T-cell (primary cell): ENCODE measurements around the gene ZNF800. TPM values are rescaled to one million over a fixed set of nuclear protein-coding genes. Genes with fewer than 3 reads are reported as not detected.

Experiments
- ATAC-seq, 4 experiments: fragments of 200-7000 bp in 3 of 4; fragments of 150-1000 bp in 1 of 4; cut with Tn5 transposase; replicated peaks in 1 of 4; 1 replicate in 3 of 4; 2 replicates in 1 of 4; pipeline ENCODE4 v1.10.0; 2021; ENCODE audit warnings: moderate library complexity in 3 of 4, mild to moderate bottlenecking in 2 of 4, moderate number of reproducible peaks in 1 of 4
- CTCF ChIA-PET, 2 donors: fragments of 300-600 bp; sonication (Branson Sonifier 250); formaldehyde crosslinking; loops; one replicate each; lab custom pipeline; 2022; ENCODE audit warnings: antibody characterized with exemption in 2 of 2; lab: Charles Lee
- POLR2A ChIA-PET, 2 donors: fragments of 300-600 bp; sonication (Branson Sonifier 250); formaldehyde crosslinking; loops; one replicate each; lab custom pipeline; 2022; ENCODE audit warnings: antibody characterized with exemption in 2 of 2; lab: Charles Lee
- DNase-seq, 35 experiments: peaks; one replicate each; pipeline versions ENCODE4 v3.0.0 to v3.0.0-alpha.2; 2013 to 2023
- H3K27ac ChIP-seq: one replicate; pipeline ENCODE4 v1.5.1; 2013; ENCODE audit warnings: low read length
- H3K27me3 ChIP-seq, 2 experiments: replicated peaks in 1 of 2; 1 replicate in 1 of 2; 2 replicates in 1 of 2; pipeline versions ENCODE4 v1.6.1 to v1.7.0; 2013; ENCODE audit warnings: low read length in 1 of 2, mixed read lengths in 1 of 2; ENCODE audit not compliant: control insufficient read depth in 2 of 2, insufficient read depth in 2 of 2; ENCODE audit errors: extremely low read depth in 1 of 2
- H3K36me3 ChIP-seq, 2 donors: 1 replicate in 1 of 2; 2 replicates in 1 of 2; pipeline versions ENCODE4 v1.6.1 to v1.7.0; 2013; ENCODE audit warnings: low read length in 1 of 2; ENCODE audit not compliant: control insufficient read depth in 2 of 2, insufficient read depth in 1 of 2; ENCODE audit errors: extremely low read depth in 1 of 2
- H3K4me1 ChIP-seq, 2 experiments: 1 replicate in 1 of 2; 2 replicates in 1 of 2; pipeline versions ENCODE4 v1.6.1 to v1.7.0; 2013; ENCODE audit warnings: low read length in 2 of 2, mixed read lengths in 1 of 2; ENCODE audit not compliant: insufficient read depth in 2 of 2, control insufficient read depth in 1 of 2; ENCODE audit errors: extremely low read depth in 1 of 2
- H3K4me3 ChIP-seq, 2 donors: 1 replicate in 1 of 2; 2 replicates in 1 of 2; pipeline versions ENCODE4 v1.5.1 to v1.7.0; 2013; ENCODE audit warnings: mild to moderate bottlenecking in 2 of 2, low read length in 1 of 2, moderate library complexity in 1 of 2; ENCODE audit not compliant: control insufficient read depth in 1 of 2; ENCODE audit errors: extremely low read depth in 1 of 2
- H3K9me3 ChIP-seq: 2 replicates; pipeline ENCODE4 v1.7.0; 2013
- H3K27ac Mint-ChIP-seq, 2 donors: one replicate each; pipeline ENCODE4 v1.8.0; 2020 to 2021; ENCODE audit warnings: mild to moderate bottlenecking in 2 of 2, mixed read lengths in 2 of 2
- H3K27me3 Mint-ChIP-seq, 2 donors: one replicate each; pipeline ENCODE4 v1.8.0; 2021 to 2022; ENCODE audit warnings: mixed read lengths in 2 of 2
- H3K36me3 Mint-ChIP-seq: one replicate; pipeline ENCODE4 v1.8.0; 2021; ENCODE audit warnings: mixed read lengths
- H3K4me1 Mint-ChIP-seq, 3 donors: one replicate each; pipeline ENCODE4 v1.8.0; 2020 to 2022; ENCODE audit warnings: mixed read lengths in 3 of 3, mild to moderate bottlenecking in 1 of 3
- H3K4me3 Mint-ChIP-seq, 3 donors: one replicate each; pipeline ENCODE4 v1.8.0; 2020 to 2022; ENCODE audit warnings: mild to moderate bottlenecking in 3 of 3, mixed read lengths in 3 of 3, moderate library complexity in 3 of 3
- H3K9me3 Mint-ChIP-seq, 3 donors: one replicate each; pipeline ENCODE4 v1.8.0; 2020 to 2022; ENCODE audit warnings: mixed read lengths in 3 of 3
- WGBS: methylation state at CpG from one replicate; pipeline ENCODE4 v1.1.5; 2013; ENCODE audit warnings: missing lambda C conversion rate; ENCODE audit not compliant: insufficient coverage; 5-methylcytosine and 5-hydroxymethylcytosine counted together
- total RNA-seq, 35 experiments: library from RNA in 6 of 35; stranded (reverse) in 6 of 35; fragments of 120-200 nt in 1 of 35; gene quantifications; one replicate each; pipeline versions ENCODE4 v1.2.1 to v1.2.4 and lab custom pipeline; 2013 to 2026

The ZNF800 gene
- total RNA-seq, 5 donors from 2014 or later (not counting 1 experiment from before 2014, with no cell fraction given): 59.6 to 75.0 (median 64.3) TPM

DNA sequence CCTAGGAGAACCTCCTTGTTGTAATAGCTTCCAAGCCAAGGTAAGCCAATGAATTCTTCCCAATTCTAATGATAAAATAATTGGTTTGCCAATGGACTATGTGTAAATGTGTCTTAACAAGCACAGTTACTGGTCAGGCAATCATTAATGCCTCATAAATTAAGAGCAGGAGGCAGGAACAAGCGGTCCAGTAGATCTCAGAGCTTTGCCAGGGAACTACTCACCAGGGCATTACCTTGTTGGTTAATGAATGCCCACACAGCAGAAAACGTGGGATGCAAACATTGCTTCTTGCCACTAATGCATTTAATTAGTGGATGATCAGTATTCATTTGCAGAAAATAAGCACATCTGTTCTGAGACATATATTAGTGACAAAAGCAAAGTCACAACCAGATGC, 26.7 kb upstream of the ZNF800 start:
- Mint-ChIP-seq H3K27me3 (no peaks in the 10 kb centered on the region), H3K27ac (no peak overlapping the region), H3K36me3 (no peaks in the 10 kb centered on the region), H3K9me3 (peaks cover 0 to 2% (median 0%) of the 10 kb centered on the region in 3 donors), H3K4me3 (no peak overlapping the region), H3K4me1 (peaks cover 30 to 34% (median 34%) of the 10 kb centered on the region in 3 donors)
- ChIA-PET POLR2A (no interaction called here), CTCF (no interaction called here)
- H3K4me1 ChIP-seq: peaks cover 12 to 19% of the 10 kb centered on the region in 2 experiments
- no peaks in the 10 kb centered on the region for H3K27me3 ChIP-seq
- DNase-seq (no peak), ATAC-seq (no peak)
- H3K36me3 ChIP-seq: no peaks in the 10 kb centered on the region
- no peaks in the 10 kb centered on the region for H3K9me3 ChIP-seq
- WGBS: 88% methylated on average over 1 of the region's 2 CpGs
- no peak overlapping the region for H3K4me3 ChIP-seq
- H3K27ac ChIP-seq: no peak overlapping the region

DNA sequence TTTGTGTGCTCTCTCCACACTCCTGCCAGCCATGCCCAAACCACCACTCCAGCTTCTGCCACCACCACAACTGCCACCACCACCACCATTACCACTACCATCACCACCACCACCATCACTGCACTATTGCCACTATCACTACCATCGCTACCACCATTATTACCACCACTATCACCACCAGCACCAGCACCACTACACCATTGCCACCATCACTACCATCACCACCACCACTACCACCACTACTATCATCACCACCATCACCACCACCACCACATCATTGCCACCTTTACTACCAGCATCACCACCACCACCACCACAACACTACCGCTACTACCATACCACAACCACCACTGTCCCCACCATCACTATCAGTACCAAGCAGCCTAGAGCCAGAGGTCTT, 26.0 kb upstream of the ZNF800 start:
- ChIA-PET CTCF (no interaction called here), POLR2A (no interaction called here)
- Histone ChIP-seq H3K4me1 (peaks cover 16 to 22% of the 10 kb centered on the region in 2 experiments), H3K27ac (no peak overlapping the region), H3K9me3 (no peaks in the 10 kb centered on the region), H3K27me3 (no peaks in the 10 kb centered on the region), H3K36me3 (no peaks in the 10 kb centered on the region), H3K4me3 (no peak overlapping the region)
- no peaks in the 10 kb centered on the region for H3K27me3 Mint-ChIP-seq
- no peak for DNase-seq
- H3K9me3 Mint-ChIP-seq: no peaks in the 10 kb centered on the region
- H3K4me1 Mint-ChIP-seq: peaks cover 37 to 42% (median 42%) of the 10 kb centered on the region in 3 donors
- 92% methylated on average over 1 of the region's 2 CpGs for WGBS
- no peak overlapping the region for H3K4me3 Mint-ChIP-seq
- no peaks in the 10 kb centered on the region for H3K36me3 Mint-ChIP-seq
- no peak overlapping the region for H3K27ac Mint-ChIP-seq
- no peak for ATAC-seq

- no CpG with 5 or more reads among the region's 4 CpGs for WGBS
- Histone ChIP-seq H3K4me1 (peaks cover 17 to 26% of the 10 kb centered on the region in 2 experiments), H3K27me3 (no peaks in the 10 kb centered on the region), H3K36me3 (no peaks in the 10 kb centered on the region), H3K27ac (no peak overlapping the region), H3K9me3 (no peaks in the 10 kb centered on the region), H3K4me3 (no peak overlapping the region)
- Mint-ChIP-seq H3K27ac (peak overlapping the region; percentile 63 to 86), H3K9me3 (no peaks in the 10 kb centered on the region), H3K36me3 (no peaks in the 10 kb centered on the region), H3K27me3 (no peaks in the 10 kb centered on the region), H3K4me3 (peak overlapping the region in 1 of 3 donors; percentile 38), H3K4me1 (peaks cover 48 to 53% (median 52%) of the 10 kb centered on the region in 3 donors)
- ChIA-PET CTCF (interaction anchor here in 1 of 2 donors (1.0 kb wide), 1 partner anchor 27 kb away, joined by 3 read pairs; no protein-coding TSS in a partner anchor), POLR2A (interaction anchor here in 1 of 2 donors (0.7 kb wide), 1 partner anchor 168 kb away, joined by 3 read pairs; no protein-coding TSS in a partner anchor)
- ATAC-seq: no peak
- DNase-seq: peak in 1 of 35 experiments; percentile 16
These were observed 24.8 kb upstream of the ZNF800 start for GRCh38 chr7:127417346-127417745.

DNA sequence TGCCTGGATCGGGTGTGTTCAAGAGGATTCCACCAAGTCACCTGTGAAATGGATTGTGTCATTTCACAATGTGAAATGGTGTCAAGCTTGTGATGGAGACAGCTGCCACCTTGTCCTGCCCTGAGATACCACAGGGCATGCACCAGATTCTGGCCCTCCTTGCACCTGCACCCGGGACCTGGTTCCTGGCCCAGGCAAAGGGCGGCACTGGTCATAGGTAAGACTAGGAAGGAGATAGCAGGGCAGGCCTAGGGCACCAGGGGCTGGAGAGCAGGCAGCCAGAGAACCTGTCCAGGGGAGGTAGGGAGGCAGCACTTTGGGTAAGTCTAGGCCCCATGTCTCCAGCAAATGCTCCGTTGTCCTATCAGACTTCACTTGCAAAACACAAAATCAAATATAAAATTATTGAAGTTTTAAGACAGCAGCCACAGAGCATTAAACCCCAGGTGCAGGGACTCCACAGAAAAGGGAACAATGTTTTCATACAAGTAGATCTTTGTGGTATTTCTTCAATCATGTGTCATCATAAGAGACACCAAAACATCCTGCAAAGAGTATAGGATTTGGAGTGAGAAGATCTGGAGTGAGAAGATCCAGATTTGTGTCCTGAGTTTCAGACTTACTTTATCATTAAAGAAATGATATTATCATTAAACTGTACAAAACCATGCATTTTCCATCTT, 22.7 kb upstream of the ZNF800 start:
- ATAC-seq: peak in 2 of 4 experiments; percentile 25 to 51
- peaks cover 17 to 26% of the 10 kb centered on the region in 2 experiments for H3K4me1 ChIP-seq

GRCh38 chr7:127413962-127414361, 21.5 kb upstream of the ZNF800 start:
- peaks cover 65 to 73% (median 66%) of the 10 kb centered on the region in 3 donors for H3K4me1 Mint-ChIP-seq
- Histone ChIP-seq H3K4me1 (peaks cover 20 to 26% of the 10 kb centered on the region in 2 experiments), H3K36me3 (no peaks in the 10 kb centered on the region), H3K4me3 (no peak overlapping the region), H3K27ac (peak overlapping the region; percentile 75), H3K27me3 (no peaks in the 10 kb centered on the region), H3K9me3 (no peaks in the 10 kb centered on the region)
- no peaks in the 10 kb centered on the region for H3K9me3 Mint-ChIP-seq
- ChIA-PET POLR2A (no interaction called here), CTCF (interaction anchor here (0.6 to 3.6 kb wide), 5 partner anchors 15 to 61 kb away, joined by 3 to 8 read pairs (median 3); partner anchors contain the start of gene ZNF800 (in 1 of the 2))
- peak overlapping the region; percentile 46 to 71 (median 61) for H3K4me3 Mint-ChIP-seq
- H3K36me3 Mint-ChIP-seq: no peaks in the 10 kb centered on the region
- no peaks in the 10 kb centered on the region for H3K27me3 Mint-ChIP-seq
- WGBS: no CpG with 5 or more reads among the region's 2 CpGs
- DNase-seq (peak in 1 of 35 experiments; percentile 62), ATAC-seq (peak; percentile 82 to 90 (median 85))
- peak overlapping the region; percentile 98 for H3K27ac Mint-ChIP-seq

More for the DNA sequence above, 22.7 kb upstream of the ZNF800 start:
- Mint-ChIP-seq H3K36me3 (no peaks in the 10 kb centered on the region), H3K4me3 (peak overlapping the region in 2 of 3 donors; percentile 13 to 71), H3K4me1 (peaks cover 57 to 61% (median 59%) of the 10 kb centered on the region in 3 donors), H3K27me3 (no peaks in the 10 kb centered on the region), H3K9me3 (no peaks in the 10 kb centered on the region), H3K27ac (peak overlapping the region; percentile 98)
- DNase-seq: no peak
- WGBS: 100% methylated on average over 1 of the region's 4 CpGs
- ChIA-PET POLR2A (no interaction called here), CTCF (interaction anchor here in 1 of 2 donors (3.6 kb wide), 1 partner anchor 23 kb away, joined by 8 read pairs; the partner anchor contains the start of gene ZNF800)
- Histone ChIP-seq H3K4me3 (no peak overlapping the region), H3K36me3 (no peaks in the 10 kb centered on the region), H3K27me3 (no peaks in the 10 kb centered on the region), H3K27ac (peak overlapping the region; percentile 75), H3K9me3 (no peaks in the 10 kb centered on the region)

DNA sequence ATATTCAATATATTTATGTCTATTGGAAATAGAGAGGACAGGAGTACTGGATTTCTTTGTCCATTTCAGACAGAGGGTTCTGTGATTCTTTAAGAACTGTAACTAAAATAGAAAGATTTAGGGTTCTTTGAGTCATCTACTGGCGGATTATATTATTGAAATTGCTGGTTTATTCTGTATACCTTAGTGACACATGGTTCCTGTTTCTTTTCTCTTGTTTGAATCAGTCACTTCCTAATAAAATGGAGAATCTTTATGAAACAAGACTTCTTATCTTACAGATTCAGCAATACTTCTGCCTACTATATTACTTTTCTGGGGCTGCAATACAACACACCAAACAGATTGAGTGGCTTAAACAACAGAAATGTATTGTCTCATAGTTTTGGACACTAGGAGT, 20.8 kb upstream of the ZNF800 start:
- ATAC-seq (peak in 2 of 4 experiments; percentile 5 to 6), DNase-seq (no peak)
- no CpG with 5 or more reads among the region's 1 CpG for whole genome bisulfite sequencing
- Histone ChIP-seq H3K27me3 (no peaks in the 10 kb centered on the region), H3K4me1 (peaks cover 20 to 26% of the 10 kb centered on the region in 2 experiments), H3K36me3 (no peaks in the 10 kb centered on the region), H3K9me3 (no peaks in the 10 kb centered on the region), H3K4me3 (no peak overlapping the region), H3K27ac (peak overlapping the region; percentile 75)
- Mint-ChIP-seq H3K4me3 (peak overlapping the region in 2 of 3 donors; percentile 61 to 71), H3K36me3 (no peaks in the 10 kb centered on the region), H3K27me3 (no peaks in the 10 kb centered on the region), H3K9me3 (no peaks in the 10 kb centered on the region), H3K4me1 (peaks cover 68 to 79% (median 71%) of the 10 kb centered on the region in 3 donors), H3K27ac (peak overlapping the region; percentile 98)
- POLR2A ChIA-PET: no interaction called here
- CTCF ChIA-PET: interaction anchor here in 1 of 2 donors (3.6 kb wide), 1 partner anchor 21 kb away, joined by 8 read pairs; the partner anchor contains the start of gene ZNF800
